Esophagus squamous epithelium (tissue), 5 donors: ENCODE measurements around the gene MFN2. TPM values are rescaled to one million over a fixed set of nuclear protein-coding genes. Genes with fewer than 3 reads are reported as not detected.

Experiments
- DNase-seq: peaks from one replicate; lab custom pipeline; 2025; lab: John Stamatoyannopoulos, UW
- H3K27ac ChIP-seq, 4 donors: fragments of 200-600 bp; sonication (generic); one replicate each; pipeline ENCODE4 v1.5.1; 2016 to 2019; ENCODE audit warnings: mild to moderate bottlenecking in 1 of 4
- H3K27me3 ChIP-seq, 4 donors: fragments of 200-600 bp; sonication (generic); 1 replicate in 3 of 4; 2 replicates in 1 of 4; pipeline versions ENCODE4 v1.5.1 to v1.6.0; 2017 to 2021; ENCODE audit warnings: antibody characterized with exemption in 1 of 4
- H3K36me3 ChIP-seq, 3 donors: fragments of 200-600 bp; sonication (generic); one replicate each; pipeline ENCODE4 v1.5.1; 2016 to 2019
- H3K4me1 ChIP-seq, 3 donors: fragments of 200-600 bp; sonication (generic); one replicate each; pipeline ENCODE4 v1.5.1; 2017 to 2019
- H3K4me3 ChIP-seq, 4 donors: fragments of 200-600 bp; sonication (generic); 1 replicate in 3 of 4; 2 replicates in 1 of 4; pipeline ENCODE4 v1.5.1; 2016 to 2019; ENCODE audit warnings: mild to moderate bottlenecking in 2 of 4, moderate library complexity in 1 of 4
- H3K9me3 ChIP-seq, 3 donors: fragments of 200-600 bp; sonication (generic); one replicate each; pipeline ENCODE4 v1.5.1; 2016 to 2019
- CTCF ChIP-seq, 6 experiments: fragments of 450-650 bp in 4 of 6; fragments of 200-600 bp in 2 of 6; sonication (generic) in 2 of 6; IDR thresholded peaks; one replicate each; pipeline ENCODE4 v1.5.1; 2016 to 2019; ENCODE audit warnings: antibody characterized with exemption in 6 of 6, mild to moderate bottlenecking in 4 of 6, moderate library complexity in 4 of 6
- POLR2A ChIP-seq, 4 donors: fragments of 450-650 bp; IDR thresholded peaks; one replicate each; pipeline ENCODE4 v1.6.1; 2017; ENCODE audit warnings: antibody characterized with exemption in 4 of 4, mild to moderate bottlenecking in 4 of 4, moderate library complexity in 3 of 4
- WGBS, 2 donors: methylation state at CpG; one replicate each; pipeline ENCODE4 v1.1.5; 2018; 5-methylcytosine and 5-hydroxymethylcytosine counted together
- intact Hi-C: fragments of 100-400 bp; cut with DNase I; formaldehyde crosslinking; loops from one replicate; pipeline ENCODE4 v1.15.0; 2022
- total RNA-seq, 4 donors: library from RNA; depleted of rRNA; stranded (reverse); fragments of >200 nt; gene quantifications; one replicate each; pipeline ENCODE4 v1.1.0, GENCODE V29; 2016
- donor health status: DM: yes; HTN: yes; CAD: no.

Gene MFN2
- total RNA-seq, 4 donors from 2014 or later = 64.4 to 96.9 (median 78.7) TPM

DNA sequence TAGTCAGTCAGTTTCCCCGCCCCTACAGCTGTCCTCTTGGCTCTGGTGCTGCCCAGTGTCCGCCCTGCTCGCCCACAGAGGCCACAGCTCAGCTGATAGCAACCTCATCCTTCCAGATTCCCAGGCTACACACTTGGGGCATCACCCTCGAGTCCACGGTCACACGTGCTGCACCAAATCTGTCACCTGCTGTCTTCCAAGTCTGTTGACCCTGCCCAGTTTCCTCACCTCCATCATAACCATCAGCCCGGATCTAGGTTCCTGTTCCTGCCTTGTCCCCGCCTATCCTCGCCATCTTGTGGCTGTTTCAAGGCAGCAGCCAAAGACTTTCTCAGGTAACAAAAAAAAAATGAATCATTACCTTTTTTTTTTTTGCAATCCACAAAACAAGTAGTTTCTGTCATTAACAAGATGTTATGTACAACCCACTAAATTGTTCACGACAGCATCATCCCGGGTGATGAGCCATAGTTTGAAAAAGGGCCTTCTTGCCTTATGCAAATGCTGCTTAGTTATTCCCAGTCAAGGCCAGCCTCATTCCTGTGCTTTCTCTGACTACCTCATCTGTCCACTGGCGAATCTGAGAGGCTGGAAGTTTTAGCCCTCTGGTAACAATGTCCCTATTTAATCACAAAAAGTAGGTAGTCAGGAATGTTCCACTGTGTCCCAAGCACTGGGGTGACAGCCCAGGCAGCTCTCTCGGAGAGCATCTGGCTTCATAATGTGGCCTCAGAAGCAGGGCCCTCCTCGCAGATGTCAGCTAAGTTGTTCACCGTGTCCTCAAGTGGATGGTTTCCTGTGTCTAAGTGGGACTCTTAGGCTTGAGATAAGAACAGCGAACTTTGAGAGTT is 34.1 kb downstream of the MFN2 start:
- WGBS, 2 donors = 69 to 74% methylated on average over 15 to 16 of the region's 16 CpGs
- no peaks in the 10 kb centered on the region for H3K27me3 ChIP-seq
- TF ChIP-seq POLR2A (IDR thresholded peaks at IDR 0.05) (no peak), CTCF (IDR thresholded peaks at IDR 0.05) (no peak)
- intact Hi-C loops = no loop called here
- H3K27ac ChIP-seq = peak overlapping the region in 1 of 4 donors; percentile 21
- H3K9me3 ChIP-seq = no peaks in the 10 kb centered on the region
- peaks cover 0 to 6% (median 0%) of the 10 kb centered on the region in 3 donors for H3K4me1 ChIP-seq
- peaks cover 18 to 49% (median 33%) of the 10 kb centered on the region in 3 donors for H3K36me3 ChIP-seq
- no peak for DNase-seq
- H3K4me3 ChIP-seq = no peak overlapping the region

GRCh38 chr1:12015001-12015491 is 34.8 kb downstream of the MFN2 start:
- Histone ChIP-seq H3K9me3 (no peaks in the 10 kb centered on the region), H3K4me3 (no peak overlapping the region), H3K4me1 (peaks cover 0 to 12% (median 0%) of the 10 kb centered on the region in 3 donors), H3K36me3 (peaks cover 14 to 43% (median 27%) of the 10 kb centered on the region in 3 donors), H3K27ac (peak overlapping the region in 1 of 4 donors; percentile 21), H3K27me3 (no peaks in the 10 kb centered on the region)
- intact Hi-C loops = no loop called here
- 64 to 80% methylated on average over 10 of the region's 10 CpGs for WGBS, 2 donors
- DNase-seq = no peak
- no peak for TF ChIP-seq POLR2A (IDR thresholded peaks at IDR 0.05)
- no peak for TF ChIP-seq CTCF (IDR thresholded peaks at IDR 0.05)

DNA sequence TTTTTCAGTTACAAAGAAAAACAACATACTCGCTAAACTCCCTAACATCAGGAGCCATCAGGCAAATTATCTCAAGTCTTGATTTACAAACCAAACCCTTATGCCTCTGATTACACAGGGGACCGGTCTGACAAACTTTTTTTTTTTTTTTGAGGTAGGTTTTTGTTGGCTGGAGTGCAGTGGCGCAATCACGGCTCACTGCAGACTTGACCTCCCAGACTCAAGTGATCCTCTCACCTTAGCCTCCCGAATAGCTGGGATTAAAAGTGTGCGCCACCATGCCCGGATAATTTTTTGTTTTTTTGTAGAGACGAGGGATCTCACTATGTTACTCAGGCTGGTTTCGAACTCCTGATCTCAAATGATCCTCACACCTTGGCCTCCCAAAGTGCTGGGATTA is 35.3 kb downstream of the MFN2 start:
- no peak overlapping the region for H3K27ac ChIP-seq
- 95% methylated on average over 8 to 9 of the region's 9 CpGs for WGBS, 2 donors
- DNase-seq = no peak
- no peak overlapping the region for H3K4me3 ChIP-seq
- peaks cover 14 to 38% (median 22%) of the 10 kb centered on the region in 3 donors for H3K36me3 ChIP-seq
- intact Hi-C loops = no loop called here
- H3K27me3 ChIP-seq = no peaks in the 10 kb centered on the region
- H3K9me3 ChIP-seq = no peaks in the 10 kb centered on the region
- TF ChIP-seq POLR2A (IDR thresholded peaks at IDR 0.05) = no peak
- TF ChIP-seq CTCF (IDR thresholded peaks at IDR 0.05) = no peak
- H3K4me1 ChIP-seq = peaks cover 0 to 16% (median 0%) of the 10 kb centered on the region in 3 donors

- intact Hi-C loops = no loop called here
- Histone ChIP-seq H3K36me3 (peaks cover 9 to 31% (median 15%) of the 10 kb centered on the region in 3 donors), H3K4me1 (peaks cover 0 to 22% (median 0%) of the 10 kb centered on the region in 3 donors), H3K4me3 (no peak overlapping the region), H3K27me3 (no peaks in the 10 kb centered on the region), H3K9me3 (no peaks in the 10 kb centered on the region), H3K27ac (no peak overlapping the region)
- TF ChIP-seq POLR2A (IDR thresholded peaks at IDR 0.05) = no peak
- TF ChIP-seq CTCF (IDR thresholded peaks at IDR 0.05) = no peak
- no peak for DNase-seq
- WGBS, 2 donors = 52 to 90% methylated on average over 2 to 3 of the region's 3 CpGs
These were observed 35.9 kb downstream of the MFN2 start for GRCh38 chr1:12016182-12016581.
